RPMI7951 (cell line): ENCODE data around the gene RP2. TPM values are rescaled to one million over a fixed set of nuclear protein-coding genes. Genes with fewer than 3 reads are reported as not detected.

Experiments
- DNase-seq: peaks from one replicate; pipeline ENCODE4 v3.0.0-alpha.2; 2012; ENCODE audit warnings: low read depth
- total RNA-seq: library from RNA; depleted of rRNA; stranded (reverse); fragments of >200 nt; shearing (Covaris generic); gene quantifications from 2 replicates; pipeline ENCODE4 v1.2.3, GENCODE V29; 2014

The RP2 gene
- total RNA-seq, 1 experiment from 2014 or later, result 48.4 TPM

GRCh38 chrX:46841346-46841745 is 4.5 kb downstream of the RP2 start:
- DNase-seq, result peak; percentile 77

GRCh38 chrX:46844913-46845312 is 8.1 kb downstream of the RP2 start:
- DNase-seq, result no peak

- DNase-seq, result peak; percentile 66
These were observed 13.1 kb downstream of the RP2 start for GRCh38 chrX:46849933-46850332.

- DNase-seq, result no peak
These were observed 13.9 kb downstream of the RP2 start for GRCh38 chrX:46850771-46851170.

- DNase-seq, result no peak
These were observed 19.6 kb downstream of the RP2 start for GRCh38 chrX:46856483-46856882.

- no peak for DNase-seq
These were observed 23.7 kb downstream of the RP2 start for GRCh38 chrX:46860557-46860956.

- no peak for DNase-seq
These were observed 26.2 kb downstream of the RP2 start for GRCh38 chrX:46863072-46863471.

GRCh38 chrX:46864606-46865005 is 27.8 kb downstream of the RP2 start:
- no peak for DNase-seq

- DNase-seq, result peak; percentile 71
These were observed 28.4 kb downstream of the RP2 start for GRCh38 chrX:46865281-46865680.

GRCh38 chrX:46866726-46867125 is 29.9 kb downstream of the RP2 start:
- DNase-seq, result no peak

- peak; percentile 55 for DNase-seq
These were observed 36.9 kb downstream of the RP2 start for GRCh38 chrX:46873746-46874145.

GRCh38 chrX:46876901-46877300 is 40.1 kb downstream of the RP2 start:
- DNase-seq, result no peak

- DNase-seq, result no peak
These were observed 45.4 kb downstream of the RP2 start for GRCh38 chrX:46882266-46882665.

- DNase-seq, result no peak
These were observed 48.0 kb downstream of the RP2 start for GRCh38 chrX:46884799-46885198.

GRCh38 chrX:46898207-46898606 is 61.4 kb downstream of the RP2 start:
- no peak for DNase-seq

GRCh38 chrX:46903458-46904242 is 66.8 kb downstream of the RP2 start:
- peak; percentile 83 for DNase-seq

GRCh38 chrX:46904626-46905025 is 67.8 kb downstream of the RP2 start:
- no peak for DNase-seq

- DNase-seq, result no peak
These were observed 73.6 kb downstream of the RP2 start for GRCh38 chrX:46910415-46910814.

- DNase-seq, result peak; percentile 84
These were observed 75.3 kb downstream of the RP2 start, which contains the start of gene JADE3 for GRCh38 chrX:46912098-46912602. JADE3 (plus strand) TSS chrX:46912421; CDS start chrX:46984895, 72,474 bp downstream.

- peak; percentile 60 for DNase-seq
These were observed 76.0 kb downstream of the RP2 start for GRCh38 chrX:46912603-46913491.

- peak; percentile 20 for DNase-seq
These were observed 76.8 kb downstream of the RP2 start for GRCh38 chrX:46913667-46914066.

GRCh38 chrX:46916273-46916672 is 79.4 kb downstream of the RP2 start:
- no peak for DNase-seq

GRCh38 chrX:46917622-46918021 is 80.8 kb downstream of the RP2 start:
- no peak for DNase-seq
